ENCODE results near the gene RTP1. TPM values are rescaled to one million over a fixed set of nuclear protein-coding genes. Genes with fewer than 3 reads are reported as not detected.

The RTP1 gene
- polyA plus RNA-seq, 1 of the 3 experiments (the other 2 are of a cell fraction): not detected

DNA sequence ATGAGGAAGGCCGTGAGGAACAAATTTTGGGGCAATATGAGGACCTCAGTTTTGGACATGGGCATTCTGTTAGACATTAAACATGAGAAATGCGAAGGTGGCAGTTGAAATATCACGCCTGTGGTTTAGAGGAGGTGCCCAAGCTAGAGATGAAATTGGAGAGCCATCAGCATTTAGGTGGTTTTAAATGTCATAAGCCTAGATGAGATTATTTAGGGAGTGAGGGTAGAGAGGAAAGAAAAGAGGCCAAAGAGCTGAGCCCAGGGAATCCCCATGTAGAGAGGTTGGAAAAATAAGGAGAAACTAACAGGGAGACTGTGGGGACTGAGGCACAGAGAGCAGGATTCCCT, 14.9 kb downstream of the RTP1 start (continued):
- TF ChIP-seq EP300 (IDR thresholded peaks at IDR 0.05; ENCODE audit: borderline replicate concordance in 1 of 2, low read depth in 1 of 2, low read length in 1 of 2) (no peak), JUND (IDR thresholded peaks at IDR 0.05) (no peak), USF1 (IDR thresholded peaks at IDR 0.05; ENCODE audit: borderline replicate concordance, low read depth) (no peak), RFX5 (IDR thresholded peaks at IDR 0.05; ENCODE audit: low read length) (no peak), FOXM1 (IDR thresholded peaks at IDR 0.05; ENCODE audit: low read depth) (no peak)

DNA sequence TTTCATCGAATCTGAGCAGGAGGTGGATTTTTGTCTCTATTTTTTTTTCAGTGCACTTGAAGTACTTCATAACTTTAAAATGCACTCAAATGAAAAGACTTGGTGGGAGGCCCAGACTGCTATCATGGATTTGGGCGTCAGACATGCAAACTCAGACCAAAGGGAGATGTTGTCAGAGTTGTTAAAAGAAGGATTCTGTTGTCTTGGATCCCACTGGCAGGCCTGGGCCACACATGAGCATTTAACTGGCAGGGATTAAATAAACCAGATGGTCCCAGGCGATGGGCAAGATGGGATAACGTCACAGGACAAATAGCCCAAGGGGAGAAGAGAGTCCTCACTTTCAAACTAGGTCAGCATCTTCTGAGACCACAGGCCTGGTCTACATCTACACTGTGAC, 15.4 kb downstream of the RTP1 start:
- no peak overlapping the region for H2AFZ ChIP-seq (ENCODE audit: low read depth)
- no peaks in the 10 kb centered on the region for H3K9me2 ChIP-seq
- H3K36me3 ChIP-seq (replicated peaks in 1 of 2; ENCODE audit: control insufficient read depth in 1 of 2, insufficient read depth in 2 of 2, low read length in 1 of 2): no peaks in the 10 kb centered on the region
- no peaks in the 10 kb centered on the region for H3F3A ChIP-seq (replicated peaks; ENCODE audit: insufficient read depth)
- ChIA-PET POLR2A (no interaction called here), CTCF (interaction anchor here (0.7 kb wide), 2 partner anchors 271 to 467 kb away, joined by 3 to 4 read pairs; no protein-coding TSS in a partner anchor)
- no peaks in the 10 kb centered on the region for H3K79me2 ChIP-seq (ENCODE audit: insufficient read depth)
- no peak overlapping the region for H3K4me2 ChIP-seq
- DNase-seq: no peak
- no peak overlapping the region for H3K4me3 ChIP-seq (ENCODE audit: low read depth in 2 of 2, low read length in 1 of 2)
- H3K27me3 ChIP-seq (ENCODE audit: insufficient read depth): peaks cover 5% of the 10 kb centered on the region; the same call in 1 of the 2 replicates
- no peaks in the 10 kb centered on the region for H3K9me3 ChIP-seq
- H3K4me1 ChIP-seq (ENCODE audit: control insufficient read depth in 1 of 2, insufficient read depth in 2 of 2, low read depth in 1 of 2, low read length in 1 of 2): peaks cover 0 to 7% of the 10 kb centered on the region in 2 experiments; a peak in 1 of 4 replicates
- no peak for TF ChIP-seq FOSL2 (IDR thresholded peaks at IDR 0.05; ENCODE audit: borderline replicate concordance, low read depth)
- TF ChIP-seq, protein P1, sequence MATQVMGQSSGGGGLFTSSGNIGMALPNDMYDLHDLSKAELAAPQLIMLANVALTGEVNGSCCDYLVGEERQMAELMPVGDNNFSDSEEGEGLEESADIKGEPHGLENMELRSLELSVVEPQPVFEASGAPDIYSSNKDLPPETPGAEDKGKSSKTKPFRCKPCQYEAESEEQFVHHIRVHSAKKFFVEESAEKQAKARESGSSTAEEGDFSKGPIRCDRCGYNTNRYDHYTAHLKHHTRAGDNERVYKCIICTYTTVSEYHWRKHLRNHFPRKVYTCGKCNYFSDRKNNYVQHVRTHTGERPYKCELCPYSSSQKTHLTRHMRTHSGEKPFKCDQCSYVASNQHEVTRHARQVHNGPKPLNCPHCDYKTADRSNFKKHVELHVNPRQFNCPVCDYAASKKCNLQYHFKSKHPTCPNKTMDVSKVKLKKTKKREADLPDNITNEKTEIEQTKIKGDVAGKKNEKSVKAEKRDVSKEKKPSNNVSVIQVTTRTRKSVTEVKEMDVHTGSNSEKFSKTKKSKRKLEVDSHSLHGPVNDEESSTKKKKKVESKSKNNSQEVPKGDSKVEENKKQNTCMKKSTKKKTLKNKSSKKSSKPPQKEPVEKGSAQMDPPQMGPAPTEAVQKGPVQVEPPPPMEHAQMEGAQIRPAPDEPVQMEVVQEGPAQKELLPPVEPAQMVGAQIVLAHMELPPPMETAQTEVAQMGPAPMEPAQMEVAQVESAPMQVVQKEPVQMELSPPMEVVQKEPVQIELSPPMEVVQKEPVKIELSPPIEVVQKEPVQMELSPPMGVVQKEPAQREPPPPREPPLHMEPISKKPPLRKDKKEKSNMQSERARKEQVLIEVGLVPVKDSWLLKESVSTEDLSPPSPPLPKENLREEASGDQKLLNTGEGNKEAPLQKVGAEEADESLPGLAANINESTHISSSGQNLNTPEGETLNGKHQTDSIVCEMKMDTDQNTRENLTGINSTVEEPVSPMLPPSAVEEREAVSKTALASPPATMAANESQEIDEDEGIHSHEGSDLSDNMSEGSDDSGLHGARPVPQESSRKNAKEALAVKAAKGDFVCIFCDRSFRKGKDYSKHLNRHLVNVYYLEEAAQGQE (IDR thresholded peaks at IDR 0.05; ENCODE audit: low read depth, low read length): no peak
- TF ChIP-seq RAD21 (IDR thresholded peaks at IDR 0.05; ENCODE audit: low read length): no peak
- TF ChIP-seq MAX (IDR thresholded peaks at IDR 0.05; ENCODE audit: low read depth): no peak
- TF ChIP-seq PBX3 (IDR thresholded peaks at IDR 0.05): no peak
- no peak for TF ChIP-seq POLR2AphosphoS5 (IDR thresholded peaks at IDR 0.05; ENCODE audit: low read depth, low read length)
- no peak for TF ChIP-seq USF1 (IDR thresholded peaks at IDR 0.05; ENCODE audit: borderline replicate concordance, low read depth)
- TF ChIP-seq MEF2A (IDR thresholded peaks at IDR 0.05; ENCODE audit: borderline replicate concordance, low read depth): no peak
- TF ChIP-seq SMC3 (IDR thresholded peaks at IDR 0.05; ENCODE audit: low read depth, low read length): no peak
- no peak for TF ChIP-seq RXRA (IDR thresholded peaks at IDR 0.05; ENCODE audit: borderline replicate concordance, low read depth)
- TF ChIP-seq ELF1 (IDR thresholded peaks at IDR 0.05): no peak
- no peak for TF ChIP-seq RCOR1 (IDR thresholded peaks at IDR 0.05; ENCODE audit: low read length)
- TF ChIP-seq TCF12 (IDR thresholded peaks at IDR 0.05): no peak
- no peak for TF ChIP-seq CHD2 (IDR thresholded peaks at IDR 0.05; ENCODE audit: low read length, partially characterized antibody)
- TF ChIP-seq GATA2 (CRISPR knock-in tag; IDR thresholded peaks at IDR 0.05): no peak
- no peak overlapping the region for H3K27ac ChIP-seq (ENCODE audit: low read depth in 2 of 2, low read length in 1 of 2)
- H4K20me1 ChIP-seq (ENCODE audit: insufficient read depth): no peaks in the 10 kb centered on the region
- H3K9ac ChIP-seq: no peak overlapping the region
- 10% methylated on average over 4 of the region's 4 CpGs for WGBS (ENCODE audit: low lambda C conversion rate)
